Measurements from ENCODE around the gene PTPA. TPM values are rescaled to one million over a fixed set of nuclear protein-coding genes. Genes with fewer than 3 reads are reported as not detected.
A peak's percentile ranks its signal among the peaks of the same experiment; 100 is the strongest.

PTPA gene
- total RNA-seq, 1 experiment from 2014 or later = 76.2 TPM

DNA sequence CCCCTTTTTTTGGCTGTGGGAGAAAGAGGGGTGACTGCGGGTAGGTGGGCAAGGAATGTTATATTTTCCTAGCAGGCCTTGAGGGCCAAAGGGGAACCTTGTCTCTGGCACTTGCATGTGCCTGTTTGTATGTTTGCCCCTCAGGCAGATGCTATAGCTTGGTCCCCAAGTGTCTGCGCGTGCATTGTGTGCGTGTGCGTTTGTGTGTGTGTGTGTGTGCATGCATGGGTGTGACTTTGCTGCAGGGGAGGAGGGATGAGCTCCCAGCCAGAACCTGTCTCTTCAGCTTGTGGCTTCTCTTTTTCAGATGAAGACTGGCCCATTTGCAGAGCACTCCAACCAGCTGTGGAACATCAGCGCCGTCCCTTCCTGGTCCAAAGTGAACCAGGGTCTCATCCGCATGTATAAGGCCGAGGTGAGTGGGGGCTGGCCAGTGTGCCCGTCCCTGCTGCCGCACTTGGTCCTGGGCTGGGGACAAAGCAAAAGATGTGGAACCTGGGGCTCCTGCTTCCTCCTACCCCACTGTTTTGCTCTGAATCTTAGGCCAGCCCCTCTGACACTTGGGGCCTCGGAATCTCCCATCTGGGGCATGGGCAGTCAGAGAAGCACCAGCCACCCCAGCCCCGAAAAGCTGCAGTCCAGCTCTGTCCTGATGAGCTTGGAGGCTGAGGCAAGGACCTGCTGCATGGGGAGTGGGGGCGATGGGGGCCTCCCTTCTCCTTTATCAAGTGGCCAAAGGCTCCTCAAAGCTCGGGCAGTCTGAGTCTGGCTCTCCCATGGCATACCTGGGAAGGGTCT, 31.1 kb downstream of the PTPA start:
- Mint-ChIP-seq H3K4me3 (ENCODE audit: low read depth, unreplicated experiment) (no peak overlapping the region), H3K27ac (ENCODE audit: unreplicated experiment) (peak overlapping the region; percentile 97), H3K36me3 (ENCODE audit: insufficient read depth, unreplicated experiment) (peaks cover 53% of the 10 kb centered on the region), H3K4me1 (ENCODE audit: low read depth, unreplicated experiment) (peaks cover 25% of the 10 kb centered on the region), H3K9me3 (ENCODE audit: low read depth, unreplicated experiment) (no peaks in the 10 kb centered on the region), H3K27me3 (ENCODE audit: unreplicated experiment) (no peaks in the 10 kb centered on the region)
- BruUV-seq (replicated peaks) = no TSS peak
- intact Hi-C loops (cut with micrococcal nuclease; ENCODE audit: unreplicated experiment) = loop anchor here (5.0 kb wide), 2 partner anchors 35 to 345 kb away; partner anchors contain the start of gene IER5L
- DNase-seq = no peak
- CTCF ChIA-PET = interaction anchor here (0.6 to 1.1 kb wide), 10 partner anchors 10 to 482 kb away, joined by 3 to 5 read pairs (median 4); partner anchors contain the start of gene MIGA2
- TF ChIP-seq, protein P1, sequence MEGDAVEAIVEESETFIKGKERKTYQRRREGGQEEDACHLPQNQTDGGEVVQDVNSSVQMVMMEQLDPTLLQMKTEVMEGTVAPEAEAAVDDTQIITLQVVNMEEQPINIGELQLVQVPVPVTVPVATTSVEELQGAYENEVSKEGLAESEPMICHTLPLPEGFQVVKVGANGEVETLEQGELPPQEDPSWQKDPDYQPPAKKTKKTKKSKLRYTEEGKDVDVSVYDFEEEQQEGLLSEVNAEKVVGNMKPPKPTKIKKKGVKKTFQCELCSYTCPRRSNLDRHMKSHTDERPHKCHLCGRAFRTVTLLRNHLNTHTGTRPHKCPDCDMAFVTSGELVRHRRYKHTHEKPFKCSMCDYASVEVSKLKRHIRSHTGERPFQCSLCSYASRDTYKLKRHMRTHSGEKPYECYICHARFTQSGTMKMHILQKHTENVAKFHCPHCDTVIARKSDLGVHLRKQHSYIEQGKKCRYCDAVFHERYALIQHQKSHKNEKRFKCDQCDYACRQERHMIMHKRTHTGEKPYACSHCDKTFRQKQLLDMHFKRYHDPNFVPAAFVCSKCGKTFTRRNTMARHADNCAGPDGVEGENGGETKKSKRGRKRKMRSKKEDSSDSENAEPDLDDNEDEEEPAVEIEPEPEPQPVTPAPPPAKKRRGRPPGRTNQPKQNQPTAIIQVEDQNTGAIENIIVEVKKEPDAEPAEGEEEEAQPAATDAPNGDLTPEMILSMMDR (IDR thresholded peaks at IDR 0.05; ENCODE audit: unreplicated experiment) = no peak

DNA sequence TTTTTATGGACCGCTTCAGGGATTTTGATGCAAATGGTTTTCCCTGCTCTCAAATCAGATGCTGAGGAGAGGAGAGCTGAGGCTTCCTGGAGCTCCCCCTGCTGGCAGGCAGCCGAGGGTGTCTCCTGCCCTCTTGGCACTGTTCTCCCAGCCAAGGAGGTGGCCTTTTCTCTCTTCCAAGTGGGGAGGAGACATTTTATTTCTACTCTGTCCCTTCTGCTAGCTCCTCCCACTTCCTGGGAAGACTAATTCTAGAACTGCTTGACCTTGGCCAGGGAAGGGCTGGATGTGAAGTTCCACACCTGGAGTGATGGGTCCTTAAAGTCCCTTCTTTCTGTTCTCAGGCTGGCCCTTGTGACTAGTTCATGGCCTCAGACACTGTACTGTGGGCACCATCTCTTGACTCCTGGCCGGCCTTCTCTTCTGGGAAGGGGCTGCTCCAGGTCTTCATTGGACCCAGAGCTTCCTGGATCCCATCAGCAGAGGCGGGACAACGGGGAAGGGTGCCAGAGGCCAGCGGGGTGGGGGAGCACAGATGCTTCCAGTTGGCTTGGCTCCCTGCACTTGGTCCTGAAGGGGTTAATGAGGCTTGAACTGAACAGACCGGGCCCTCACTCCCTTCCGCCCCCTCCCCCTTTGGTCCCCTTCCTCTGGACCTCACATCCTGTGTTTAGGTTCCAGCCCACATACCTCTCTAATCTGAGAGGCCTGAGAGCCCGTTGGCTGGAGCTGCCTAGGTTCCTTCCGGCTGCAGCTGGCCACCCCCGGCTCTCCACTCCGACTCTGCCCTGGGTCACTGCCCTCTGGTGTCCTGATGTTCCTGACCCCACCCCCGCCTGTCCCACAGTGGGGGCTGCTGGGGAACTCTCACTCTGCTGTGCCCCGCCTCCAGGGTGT, 32.1 kb downstream of the PTPA start:
- Mint-ChIP-seq H3K4me1 (ENCODE audit: low read depth, unreplicated experiment) (peaks cover 25% of the 10 kb centered on the region), H3K36me3 (ENCODE audit: insufficient read depth, unreplicated experiment) (peaks cover 49% of the 10 kb centered on the region), H3K9me3 (ENCODE audit: low read depth, unreplicated experiment) (no peaks in the 10 kb centered on the region), H3K27me3 (ENCODE audit: unreplicated experiment) (no peaks in the 10 kb centered on the region), H3K4me3 (ENCODE audit: low read depth, unreplicated experiment) (no peak overlapping the region), H3K27ac (ENCODE audit: unreplicated experiment) (peak overlapping the region; percentile 21)
- intact Hi-C loops (cut with micrococcal nuclease; ENCODE audit: unreplicated experiment) = loop anchor here (5.0 kb wide), 2 partner anchors 34 to 344 kb away; partner anchors contain the start of gene IER5L
- BruUV-seq (replicated peaks) = no TSS peak
- DNase-seq = peak; percentile 80
- CTCF ChIA-PET = interaction anchor here (0.6 to 1.1 kb wide), 9 partner anchors 10 to 481 kb away, joined by 3 to 5 read pairs (median 4); no protein-coding TSS in a partner anchor
- TF ChIP-seq, protein P1 (IDR thresholded peaks at IDR 0.05; ENCODE audit: unreplicated experiment) = peak; percentile 61

DNA sequence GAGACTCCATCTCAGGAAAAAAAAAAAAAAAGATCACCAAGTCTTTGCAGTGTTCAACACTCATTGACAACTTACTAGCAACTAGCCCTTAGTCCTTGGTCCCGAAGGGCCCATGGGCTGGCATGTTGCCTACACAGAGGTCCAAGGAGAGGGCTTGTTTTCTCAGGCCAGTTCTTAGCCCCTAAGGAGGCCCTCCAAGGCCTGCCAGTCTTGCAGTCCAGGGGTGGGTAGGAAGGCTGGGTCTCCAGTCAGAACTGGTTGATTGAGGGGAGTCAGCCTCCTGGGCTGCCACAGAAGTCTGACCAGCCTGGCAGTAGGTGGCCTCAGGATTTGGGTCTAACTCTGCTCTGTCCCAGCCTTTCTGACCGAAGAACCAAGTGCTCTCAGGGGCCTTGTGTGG, 34.1 kb downstream of the PTPA start:
- Mint-ChIP-seq H3K36me3 (ENCODE audit: insufficient read depth, unreplicated experiment) (peaks cover 32% of the 10 kb centered on the region), H3K9me3 (ENCODE audit: low read depth, unreplicated experiment) (no peaks in the 10 kb centered on the region), H3K4me3 (ENCODE audit: low read depth, unreplicated experiment) (no peak overlapping the region), H3K4me1 (ENCODE audit: low read depth, unreplicated experiment) (peaks cover 13% of the 10 kb centered on the region), H3K27ac (ENCODE audit: unreplicated experiment) (no peak overlapping the region), H3K27me3 (ENCODE audit: unreplicated experiment) (no peaks in the 10 kb centered on the region)
- intact Hi-C loops (cut with micrococcal nuclease; ENCODE audit: unreplicated experiment) = no loop called here
- DNase-seq = no peak
- BruUV-seq (replicated peaks) = no TSS peak
- CTCF ChIA-PET = interaction anchor here (0.8 kb wide), 1 partner anchor 450 kb away, joined by 4 read pairs; no protein-coding TSS in a partner anchor
- TF ChIP-seq, protein P1 (IDR thresholded peaks at IDR 0.05; ENCODE audit: unreplicated experiment) = no peak

DNA sequence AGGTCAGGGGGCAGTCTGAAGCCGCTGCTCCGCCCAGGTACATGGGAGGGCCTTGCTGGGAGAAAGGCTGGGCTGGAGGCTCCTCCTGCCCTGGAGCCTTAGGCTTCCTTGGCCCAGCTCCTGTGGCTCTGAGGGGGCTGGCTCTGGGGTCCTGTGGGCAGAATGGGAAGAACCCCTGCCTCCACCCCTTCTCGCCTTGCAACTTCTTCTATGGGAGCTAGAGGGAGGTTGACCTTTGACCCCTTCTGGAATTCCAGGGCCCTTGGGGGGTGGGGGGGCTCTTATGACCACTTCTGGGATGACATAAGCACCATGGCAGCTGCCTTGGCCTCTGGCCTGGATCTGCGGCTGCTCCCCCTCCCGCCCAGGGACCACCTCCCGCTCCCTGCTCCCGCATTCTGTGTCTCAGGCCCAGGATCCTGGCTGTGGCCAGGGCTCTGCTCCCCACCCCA, 34.7 kb downstream of the PTPA start:
- H3K9me3 Mint-ChIP-seq (ENCODE audit: low read depth, unreplicated experiment) = no peaks in the 10 kb centered on the region
- CTCF ChIA-PET = interaction anchor here (0.8 kb wide), 1 partner anchor 449 kb away, joined by 4 read pairs; no protein-coding TSS in a partner anchor
- BruUV-seq (replicated peaks) = no TSS peak
- H3K36me3 Mint-ChIP-seq (ENCODE audit: insufficient read depth, unreplicated experiment) = peaks cover 36% of the 10 kb centered on the region
- no peak for DNase-seq
- peak overlapping the region; percentile 44 for H3K27ac Mint-ChIP-seq (ENCODE audit: unreplicated experiment)
- TF ChIP-seq, protein P1 (IDR thresholded peaks at IDR 0.05; ENCODE audit: unreplicated experiment) = no peak
- no peak overlapping the region for H3K4me3 Mint-ChIP-seq (ENCODE audit: low read depth, unreplicated experiment)
- no peaks in the 10 kb centered on the region for H3K27me3 Mint-ChIP-seq (ENCODE audit: unreplicated experiment)
- intact Hi-C loops (cut with micrococcal nuclease; ENCODE audit: unreplicated experiment) = no loop called here
- peaks cover 13% of the 10 kb centered on the region for H3K4me1 Mint-ChIP-seq (ENCODE audit: low read depth, unreplicated experiment)

All from Calu3 (cell line).